Measurements from ENCODE around the gene MAP3K1. TPM values are rescaled to one million over a fixed set of nuclear protein-coding genes. Genes with fewer than 3 reads are reported as not detected.

MAP3K1 gene
- total and polyA plus RNA-seq, 2 experiments from 2014 or later = 9.5 to 14.4 TPM

DNA sequence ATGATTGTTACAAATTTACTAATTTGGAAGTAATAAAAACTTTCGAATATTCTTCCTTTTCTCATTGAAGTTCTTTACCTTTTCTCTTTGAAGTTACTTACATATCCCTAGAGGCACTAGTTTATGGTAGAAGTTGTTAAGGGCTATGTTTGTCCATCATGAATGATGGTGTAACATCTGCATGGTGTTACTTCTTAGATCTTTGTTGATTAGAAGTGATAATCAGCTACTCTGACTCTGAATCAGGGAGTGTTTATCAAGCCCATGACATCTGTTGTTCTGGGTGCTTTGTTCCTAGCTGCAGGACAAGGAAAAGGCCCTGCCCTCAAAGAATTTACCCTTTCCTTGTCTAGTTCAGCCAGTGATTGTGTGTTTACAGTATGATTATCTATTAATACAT lies 32.9 kb downstream of the MAP3K1 start:
- Mint-ChIP-seq H3K36me3 (ENCODE audit: low read depth) (no peaks in the 10 kb centered on the region), H3K27ac (no peak overlapping the region), H3K27me3 (ENCODE audit: insufficient read depth, low read depth, poor library complexity) (no peaks in the 10 kb centered on the region), H3K4me1 (peaks cover 34% of the 10 kb centered on the region), H3K9me3 (no peaks in the 10 kb centered on the region), H3K4me3 (no peak overlapping the region)
- Histone ChIP-seq H3K27me3 (ENCODE audit: insufficient read depth) (no peaks in the 10 kb centered on the region), H3F3A (replicated peaks; ENCODE audit: low read depth) (no peaks in the 10 kb centered on the region), H3K9me2 (ENCODE audit: insufficient read depth) (no peaks in the 10 kb centered on the region), H3K79me2 (replicated peaks; ENCODE audit: insufficient read depth) (peaks cover 76% of the 10 kb centered on the region), H3K27ac (ENCODE audit: low read depth) (no peak overlapping the region), H3K4me2 (no peak overlapping the region), H4K20me1 (replicated peaks; ENCODE audit: insufficient read depth) (no peaks in the 10 kb centered on the region; the same call in 1 of the 2 replicates), H3K4me3 (no peak overlapping the region), H3K36me3 (ENCODE audit: insufficient read depth) (no peaks in the 10 kb centered on the region), H3K4me1 (ENCODE audit: insufficient read depth) (peaks cover 19% of the 10 kb centered on the region), H2AFZ (no peak overlapping the region)
- TF ChIP-seq NANOG (IDR thresholded peaks at IDR 0.05; ENCODE audit: borderline replicate concordance) (no peak), POLR2AphosphoS5 (IDR thresholded peaks at IDR 0.05; ENCODE audit: low read depth) (no peak), ZNF331 (CRISPR knock-in tag; IDR thresholded peaks at IDR 0.05; ENCODE audit: low read depth) (no peak), EZH2 (IDR thresholded peaks at IDR 0.05; ENCODE audit: low read depth, unreplicated experiment) (no peak), STAT1 (IDR thresholded peaks at IDR 0.05; ENCODE audit: unreplicated experiment) (no peak), CREB1 (CRISPR knock-in tag; IDR thresholded peaks at IDR 0.05; ENCODE audit: low read depth) (no peak), EZH2phosphoT487 (IDR thresholded peaks at IDR 0.05; ENCODE audit: unreplicated experiment) (no peak)
- TF ChIP-seq, protein P1, sequence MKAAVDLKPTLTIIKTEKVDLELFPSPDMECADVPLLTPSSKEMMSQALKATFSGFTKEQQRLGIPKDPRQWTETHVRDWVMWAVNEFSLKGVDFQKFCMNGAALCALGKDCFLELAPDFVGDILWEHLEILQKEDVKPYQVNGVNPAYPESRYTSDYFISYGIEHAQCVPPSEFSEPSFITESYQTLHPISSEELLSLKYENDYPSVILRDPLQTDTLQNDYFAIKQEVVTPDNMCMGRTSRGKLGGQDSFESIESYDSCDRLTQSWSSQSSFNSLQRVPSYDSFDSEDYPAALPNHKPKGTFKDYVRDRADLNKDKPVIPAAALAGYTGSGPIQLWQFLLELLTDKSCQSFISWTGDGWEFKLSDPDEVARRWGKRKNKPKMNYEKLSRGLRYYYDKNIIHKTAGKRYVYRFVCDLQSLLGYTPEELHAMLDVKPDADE (IDR thresholded peaks at IDR 0.05) = no peak
- TF ChIP-seq, protein P2, sequence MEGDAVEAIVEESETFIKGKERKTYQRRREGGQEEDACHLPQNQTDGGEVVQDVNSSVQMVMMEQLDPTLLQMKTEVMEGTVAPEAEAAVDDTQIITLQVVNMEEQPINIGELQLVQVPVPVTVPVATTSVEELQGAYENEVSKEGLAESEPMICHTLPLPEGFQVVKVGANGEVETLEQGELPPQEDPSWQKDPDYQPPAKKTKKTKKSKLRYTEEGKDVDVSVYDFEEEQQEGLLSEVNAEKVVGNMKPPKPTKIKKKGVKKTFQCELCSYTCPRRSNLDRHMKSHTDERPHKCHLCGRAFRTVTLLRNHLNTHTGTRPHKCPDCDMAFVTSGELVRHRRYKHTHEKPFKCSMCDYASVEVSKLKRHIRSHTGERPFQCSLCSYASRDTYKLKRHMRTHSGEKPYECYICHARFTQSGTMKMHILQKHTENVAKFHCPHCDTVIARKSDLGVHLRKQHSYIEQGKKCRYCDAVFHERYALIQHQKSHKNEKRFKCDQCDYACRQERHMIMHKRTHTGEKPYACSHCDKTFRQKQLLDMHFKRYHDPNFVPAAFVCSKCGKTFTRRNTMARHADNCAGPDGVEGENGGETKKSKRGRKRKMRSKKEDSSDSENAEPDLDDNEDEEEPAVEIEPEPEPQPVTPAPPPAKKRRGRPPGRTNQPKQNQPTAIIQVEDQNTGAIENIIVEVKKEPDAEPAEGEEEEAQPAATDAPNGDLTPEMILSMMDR (conservative IDR thresholded peaks at IDR 0.05; ENCODE audit: low read depth in 2 of 2) = no peak
- TF ChIP-seq, protein P3, sequence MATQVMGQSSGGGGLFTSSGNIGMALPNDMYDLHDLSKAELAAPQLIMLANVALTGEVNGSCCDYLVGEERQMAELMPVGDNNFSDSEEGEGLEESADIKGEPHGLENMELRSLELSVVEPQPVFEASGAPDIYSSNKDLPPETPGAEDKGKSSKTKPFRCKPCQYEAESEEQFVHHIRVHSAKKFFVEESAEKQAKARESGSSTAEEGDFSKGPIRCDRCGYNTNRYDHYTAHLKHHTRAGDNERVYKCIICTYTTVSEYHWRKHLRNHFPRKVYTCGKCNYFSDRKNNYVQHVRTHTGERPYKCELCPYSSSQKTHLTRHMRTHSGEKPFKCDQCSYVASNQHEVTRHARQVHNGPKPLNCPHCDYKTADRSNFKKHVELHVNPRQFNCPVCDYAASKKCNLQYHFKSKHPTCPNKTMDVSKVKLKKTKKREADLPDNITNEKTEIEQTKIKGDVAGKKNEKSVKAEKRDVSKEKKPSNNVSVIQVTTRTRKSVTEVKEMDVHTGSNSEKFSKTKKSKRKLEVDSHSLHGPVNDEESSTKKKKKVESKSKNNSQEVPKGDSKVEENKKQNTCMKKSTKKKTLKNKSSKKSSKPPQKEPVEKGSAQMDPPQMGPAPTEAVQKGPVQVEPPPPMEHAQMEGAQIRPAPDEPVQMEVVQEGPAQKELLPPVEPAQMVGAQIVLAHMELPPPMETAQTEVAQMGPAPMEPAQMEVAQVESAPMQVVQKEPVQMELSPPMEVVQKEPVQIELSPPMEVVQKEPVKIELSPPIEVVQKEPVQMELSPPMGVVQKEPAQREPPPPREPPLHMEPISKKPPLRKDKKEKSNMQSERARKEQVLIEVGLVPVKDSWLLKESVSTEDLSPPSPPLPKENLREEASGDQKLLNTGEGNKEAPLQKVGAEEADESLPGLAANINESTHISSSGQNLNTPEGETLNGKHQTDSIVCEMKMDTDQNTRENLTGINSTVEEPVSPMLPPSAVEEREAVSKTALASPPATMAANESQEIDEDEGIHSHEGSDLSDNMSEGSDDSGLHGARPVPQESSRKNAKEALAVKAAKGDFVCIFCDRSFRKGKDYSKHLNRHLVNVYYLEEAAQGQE (IDR thresholded peaks at IDR 0.05; ENCODE audit: unreplicated experiment) = no peak
- DNase-seq (ENCODE audit: low spot score) (no peak), ATAC-seq (no peak)

All from GM23338 (cell line).